K562 (cell line): ENCODE data around the gene RPS6KA4. TPM values are rescaled to one million over a fixed set of nuclear protein-coding genes. Genes with fewer than 3 reads are reported as not detected.

ENCODE experiments used
- ARNT ChIP-seq, 2 experiments: fragments of 450-650 bp; IDR thresholded peaks; 2 replicates each; pipeline ENCODE4 v1.6.1; 2016; ENCODE audit warnings: mild to moderate bottlenecking in 1 of 2
- CC2D1A ChIP-seq: fragments of 450-650 bp; IDR thresholded peaks from 2 replicates; pipeline ENCODE4 v1.6.1; 2017; ENCODE audit warnings: mild to moderate bottlenecking
- DEAF1 ChIP-seq: fragments of 450-650 bp; formaldehyde crosslinking; IDR thresholded peaks from 2 replicates; pipeline ENCODE4 v1.4.0; 2020; ENCODE audit warnings: mild to moderate bottlenecking, moderate library complexity
- HDAC8 ChIP-seq: fragments of 450-650 bp; IDR thresholded peaks from 2 replicates; pipeline ENCODE4 v1.6.1; 2016; ENCODE audit warnings: mild to moderate bottlenecking, missing genetic modification characterization, moderate library complexity, missing compliant biosample characterization
- KDM2B ChIP-seq: fragments of 250-450 bp; sonication (Bioruptor Pico); IDR thresholded peaks from 2 replicates; pipeline ENCODE4 v1.8.0; 2021; ENCODE audit warnings: mild to moderate bottlenecking, moderate library complexity
- RAD21 ChIP-seq, 2 experiments: fragments of 250-450 bp in 1 of 2; fragments of 450-650 bp in 1 of 2; sonication (Bioruptor Pico) in 1 of 2; formaldehyde crosslinking in 1 of 2; IDR thresholded peaks in 1 of 2; conservative IDR thresholded peaks in 1 of 2; 2 replicates each; pipeline versions ENCODE4 v1.4.0 to v1.8.0; 2020 to 2022; ENCODE audit warnings: mild to moderate bottlenecking in 2 of 2, moderate library complexity in 1 of 2
- RBFOX2 ChIP-seq: fragments of 200-400 bp; formaldehyde crosslinking; IDR thresholded peaks from 2 replicates; pipeline ENCODE4 v1.6.1; 2017; ENCODE audit warnings: low read depth, mild to moderate bottlenecking, low read length, moderate library complexity
- SP1 ChIP-seq: sonication (generic); formaldehyde crosslinking; IDR thresholded peaks from 2 replicates; pipeline ENCODE4 v1.8.1; 2022; ENCODE audit warnings: mild to moderate bottlenecking, missing genetic modification reagents
- ZBTB8A ChIP-seq: fragments of 450-650 bp; IDR thresholded peaks from 2 replicates; pipeline ENCODE4 v1.6.1; 2018; ENCODE audit warnings: mild to moderate bottlenecking, moderate library complexity; ENCODE audit not compliant: partially characterized antibody
- ZNF561 ChIP-seq: fragments of 450-650 bp; formaldehyde crosslinking; conservative IDR thresholded peaks from 2 replicates; pipeline ENCODE4 v1.4.0; 2020; ENCODE audit warnings: mild to moderate bottlenecking, moderate library complexity
- polyA plus RNA-seq, 8 experiments: library from polyadenylated mRNA; depleted of rRNA in 4 of 8; stranded (reverse) in 5 of 8; unstranded in 3 of 8; fragments of >200 nt; fragmentation: Nextera tagmentation in 2 of 8; fragmentation: Illumina TruSeq in 1 of 8; extraction: Ambion mirVana in 2 of 8; extraction: Trizol in 1 of 8; gene quantifications; 2 replicates each; pipeline versions ENCODE4 v1.2.1 to v1.2.3, GENCODE V29; 2011 to 2014; ENCODE audit warnings: inconsistent platforms in 1 of 8, missing spikeins in 1 of 8
- total RNA-seq, 7 experiments: library from RNA; depleted of rRNA in 6 of 7; stranded (reverse); fragments of >200 nt in 6 of 7; fragmentation: Illumina TruSeq in 2 of 7; extraction: Trizol in 2 of 7; gene quantifications; 2 replicates each; pipeline versions ENCODE4 v1.2.1 to v1.2.3, GENCODE V29; 2011 to 2021; ENCODE audit warnings: low replicate concordance in 1 of 7
- TF ChIP-seq, protein P1 (sequence below): fragments of 200-800 bp; sonication (Bioruptor generic); IDR thresholded peaks from 2 replicates; pipeline ENCODE4 v1.6.1; 2016; ENCODE audit warnings: missing genetic modification characterization, missing compliant biosample characterization
- TF ChIP-seq, protein P2 (sequence below): fragments of 250-450 bp; sonication (Bioruptor Pico); IDR thresholded peaks from 2 replicates; pipeline ENCODE4 v1.5.1; 2021; ENCODE audit warnings: mild to moderate bottlenecking

Gene RPS6KA4
- total and polyA plus RNA-seq, 9 of the 15 experiments (the other 6 are each of a cell fraction or from before 2014, with no cell fraction given): 0.15 to 23.8 (median 9.8) TPM

GRCh38 chr11:64343767-64344559, 15.0 kb upstream of the RPS6KA4 start (continued):
- TF ChIP-seq CC2D1A: 0 out of 2 replicates have a peak, but pooled peaks have one; percentile 28
- TF ChIP-seq KDM2B: no peak
- TF ChIP-seq DEAF1: 0 out of 2 replicates have a peak, but pooled peaks have one; percentile 24
- TF ChIP-seq, protein P1, sequence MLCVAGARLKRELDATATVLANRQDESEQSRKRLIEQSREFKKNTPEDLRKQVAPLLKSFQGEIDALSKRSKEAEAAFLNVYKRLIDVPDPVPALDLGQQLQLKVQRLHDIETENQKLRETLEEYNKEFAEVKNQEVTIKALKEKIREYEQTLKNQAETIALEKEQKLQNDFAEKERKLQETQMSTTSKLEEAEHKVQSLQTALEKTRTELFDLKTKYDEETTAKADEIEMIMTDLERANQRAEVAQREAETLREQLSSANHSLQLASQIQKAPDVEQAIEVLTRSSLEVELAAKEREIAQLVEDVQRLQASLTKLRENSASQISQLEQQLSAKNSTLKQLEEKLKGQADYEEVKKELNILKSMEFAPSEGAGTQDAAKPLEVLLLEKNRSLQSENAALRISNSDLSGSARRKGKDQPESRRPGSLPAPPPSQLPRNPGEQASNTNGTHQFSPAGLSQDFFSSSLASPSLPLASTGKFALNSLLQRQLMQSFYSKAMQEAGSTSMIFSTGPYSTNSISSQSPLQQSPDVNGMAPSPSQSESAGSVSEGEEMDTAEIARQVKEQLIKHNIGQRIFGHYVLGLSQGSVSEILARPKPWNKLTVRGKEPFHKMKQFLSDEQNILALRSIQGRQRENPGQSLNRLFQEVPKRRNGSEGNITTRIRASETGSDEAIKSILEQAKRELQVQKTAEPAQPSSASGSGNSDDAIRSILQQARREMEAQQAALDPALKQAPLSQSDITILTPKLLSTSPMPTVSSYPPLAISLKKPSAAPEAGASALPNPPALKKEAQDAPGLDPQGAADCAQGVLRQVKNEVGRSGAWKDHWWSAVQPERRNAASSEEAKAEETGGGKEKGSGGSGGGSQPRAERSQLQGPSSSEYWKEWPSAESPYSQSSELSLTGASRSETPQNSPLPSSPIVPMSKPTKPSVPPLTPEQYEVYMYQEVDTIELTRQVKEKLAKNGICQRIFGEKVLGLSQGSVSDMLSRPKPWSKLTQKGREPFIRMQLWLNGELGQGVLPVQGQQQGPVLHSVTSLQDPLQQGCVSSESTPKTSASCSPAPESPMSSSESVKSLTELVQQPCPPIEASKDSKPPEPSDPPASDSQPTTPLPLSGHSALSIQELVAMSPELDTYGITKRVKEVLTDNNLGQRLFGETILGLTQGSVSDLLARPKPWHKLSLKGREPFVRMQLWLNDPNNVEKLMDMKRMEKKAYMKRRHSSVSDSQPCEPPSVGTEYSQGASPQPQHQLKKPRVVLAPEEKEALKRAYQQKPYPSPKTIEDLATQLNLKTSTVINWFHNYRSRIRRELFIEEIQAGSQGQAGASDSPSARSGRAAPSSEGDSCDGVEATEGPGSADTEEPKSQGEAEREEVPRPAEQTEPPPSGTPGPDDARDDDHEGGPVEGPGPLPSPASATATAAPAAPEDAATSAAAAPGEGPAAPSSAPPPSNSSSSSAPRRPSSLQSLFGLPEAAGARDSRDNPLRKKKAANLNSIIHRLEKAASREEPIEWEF: no peak
- TF ChIP-seq ZBTB8A: no peak
- TF ChIP-seq, protein P2, sequence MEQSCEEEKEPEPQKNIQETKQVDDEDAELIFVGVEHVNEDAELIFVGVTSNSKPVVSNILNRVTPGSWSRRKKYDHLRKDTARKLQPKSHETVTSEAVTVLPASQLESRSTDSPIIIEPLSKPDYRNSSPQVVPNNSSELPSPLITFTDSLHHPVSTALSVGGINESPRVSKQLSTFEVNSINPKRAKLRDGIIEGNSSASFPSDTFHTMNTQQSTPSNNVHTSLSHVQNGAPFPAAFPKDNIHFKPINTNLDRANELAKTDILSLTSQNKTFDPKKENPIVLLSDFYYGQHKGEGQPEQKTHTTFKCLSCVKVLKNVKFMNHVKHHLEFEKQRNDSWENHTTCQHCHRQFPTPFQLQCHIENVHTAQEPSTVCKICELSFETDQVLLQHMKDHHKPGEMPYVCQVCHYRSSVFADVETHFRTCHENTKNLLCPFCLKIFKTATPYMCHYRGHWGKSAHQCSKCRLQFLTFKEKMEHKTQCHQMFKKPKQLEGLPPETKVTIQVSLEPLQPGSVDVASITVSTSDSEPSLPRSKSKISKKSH: no peak
- peak; percentile 58 to 75 for TF ChIP-seq RAD21 (CRISPR knock-in tag; conservative IDR thresholded peaks at IDR 0.05 in 1 of 2, IDR thresholded peaks at IDR 0.05 in 1 of 2)
- TF ChIP-seq RBFOX2: 0 out of 2 replicates have a peak, but pooled peaks have one; percentile 2
- no peak for TF ChIP-seq HDAC8 (tag)
- TF ChIP-seq ZNF561: no peak
- no peak for TF ChIP-seq SP1
- TF ChIP-seq ARNT (IDR thresholded peaks at IDR 0.05): no peak
